ENCODE results near the gene GPSM1.

DNA sequence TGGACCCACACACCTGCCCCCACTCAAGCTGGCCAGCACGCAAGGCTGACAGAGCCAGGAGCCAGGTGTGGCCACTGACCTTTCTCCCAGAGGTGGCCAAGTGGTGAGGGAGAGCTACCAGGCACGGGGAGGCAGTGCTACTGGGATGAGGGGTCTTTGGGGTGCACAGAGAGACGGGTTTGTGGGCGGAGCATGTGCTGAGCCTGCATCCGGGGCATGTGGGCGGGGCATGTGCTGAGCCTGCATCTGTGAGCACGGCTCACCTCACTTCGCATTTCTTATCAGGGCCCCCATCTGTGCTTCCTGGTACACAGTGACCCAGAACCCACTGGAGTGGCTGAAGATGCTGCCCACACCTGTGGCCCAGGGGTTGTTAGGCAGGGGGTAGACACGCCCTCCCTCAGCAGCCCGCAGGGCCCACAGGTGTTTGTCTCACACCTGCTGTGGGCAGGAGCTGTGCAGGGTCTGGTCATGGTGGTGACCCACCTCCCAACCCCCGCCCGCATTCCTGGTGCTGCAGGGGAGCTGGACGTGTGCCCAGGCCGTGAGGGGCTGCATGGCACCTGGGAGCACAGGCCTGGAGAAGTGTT lies 45.0 kb upstream of the GPSM1 start:
- TF ChIP-seq, protein P1, sequence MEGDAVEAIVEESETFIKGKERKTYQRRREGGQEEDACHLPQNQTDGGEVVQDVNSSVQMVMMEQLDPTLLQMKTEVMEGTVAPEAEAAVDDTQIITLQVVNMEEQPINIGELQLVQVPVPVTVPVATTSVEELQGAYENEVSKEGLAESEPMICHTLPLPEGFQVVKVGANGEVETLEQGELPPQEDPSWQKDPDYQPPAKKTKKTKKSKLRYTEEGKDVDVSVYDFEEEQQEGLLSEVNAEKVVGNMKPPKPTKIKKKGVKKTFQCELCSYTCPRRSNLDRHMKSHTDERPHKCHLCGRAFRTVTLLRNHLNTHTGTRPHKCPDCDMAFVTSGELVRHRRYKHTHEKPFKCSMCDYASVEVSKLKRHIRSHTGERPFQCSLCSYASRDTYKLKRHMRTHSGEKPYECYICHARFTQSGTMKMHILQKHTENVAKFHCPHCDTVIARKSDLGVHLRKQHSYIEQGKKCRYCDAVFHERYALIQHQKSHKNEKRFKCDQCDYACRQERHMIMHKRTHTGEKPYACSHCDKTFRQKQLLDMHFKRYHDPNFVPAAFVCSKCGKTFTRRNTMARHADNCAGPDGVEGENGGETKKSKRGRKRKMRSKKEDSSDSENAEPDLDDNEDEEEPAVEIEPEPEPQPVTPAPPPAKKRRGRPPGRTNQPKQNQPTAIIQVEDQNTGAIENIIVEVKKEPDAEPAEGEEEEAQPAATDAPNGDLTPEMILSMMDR (conservative IDR thresholded peaks at IDR 0.05), result no peak
- TF ChIP-seq ZFX (IDR thresholded peaks at IDR 0.05), result no peak

Measured in C4-2B (cell line).